ENCODE measurements around the gene GALNT5. TPM values are rescaled to one million over a fixed set of nuclear protein-coding genes. Genes with fewer than 3 reads are reported as not detected.

Gene GALNT5
- total and polyA plus RNA-seq, 10 of the 15 experiments (the other 5 are each of a cell fraction or from before 2014, with no cell fraction given), result under 0.01 to 0.25 (median 0.03) TPM; not detected in 4

DNA sequence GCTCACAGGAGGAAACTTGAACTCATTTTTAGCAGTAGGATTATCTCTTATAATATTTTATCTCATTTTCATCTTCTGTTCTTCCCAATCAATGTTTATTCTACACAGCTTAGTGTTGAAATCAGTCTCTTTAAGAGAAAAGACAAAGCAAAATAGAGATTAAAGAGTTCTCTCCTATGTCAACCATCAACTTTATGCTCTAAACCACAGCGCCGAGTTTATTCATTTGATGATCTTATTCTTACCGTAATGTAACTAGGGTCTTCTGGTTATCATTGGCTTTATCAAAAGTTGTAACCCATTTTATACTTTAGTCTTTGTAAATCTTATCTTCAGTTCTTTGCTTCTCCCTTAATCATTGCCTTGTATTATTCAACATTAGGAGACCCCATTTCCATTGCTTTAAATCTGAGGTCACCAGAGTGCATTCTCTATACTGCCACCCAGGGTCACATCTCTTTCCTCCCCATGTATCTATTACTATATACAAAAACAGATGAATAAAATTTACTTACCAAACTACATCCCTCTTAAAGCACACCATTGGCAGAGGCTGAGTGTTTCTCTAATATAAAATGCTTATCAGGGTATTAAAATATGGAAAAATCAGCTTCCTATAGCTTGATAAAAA lies 90.9 kb downstream of the GALNT5 start (continued):
- TF ChIP-seq NFYB (IDR thresholded peaks at IDR 0.05; ENCODE audit: insufficient read depth, low read depth, low read length), result no peak
- no peak for TF ChIP-seq FOS (IDR thresholded peaks at IDR 0.05; ENCODE audit: borderline replicate concordance, extremely low read depth, insufficient read length)
- TF ChIP-seq CREM (IDR thresholded peaks at IDR 0.05; ENCODE audit: low read depth), result no peak
- TF ChIP-seq BRCA1 (IDR thresholded peaks at IDR 0.05; ENCODE audit: low read depth, low read length), result no peak
- TF ChIP-seq, protein P1, sequence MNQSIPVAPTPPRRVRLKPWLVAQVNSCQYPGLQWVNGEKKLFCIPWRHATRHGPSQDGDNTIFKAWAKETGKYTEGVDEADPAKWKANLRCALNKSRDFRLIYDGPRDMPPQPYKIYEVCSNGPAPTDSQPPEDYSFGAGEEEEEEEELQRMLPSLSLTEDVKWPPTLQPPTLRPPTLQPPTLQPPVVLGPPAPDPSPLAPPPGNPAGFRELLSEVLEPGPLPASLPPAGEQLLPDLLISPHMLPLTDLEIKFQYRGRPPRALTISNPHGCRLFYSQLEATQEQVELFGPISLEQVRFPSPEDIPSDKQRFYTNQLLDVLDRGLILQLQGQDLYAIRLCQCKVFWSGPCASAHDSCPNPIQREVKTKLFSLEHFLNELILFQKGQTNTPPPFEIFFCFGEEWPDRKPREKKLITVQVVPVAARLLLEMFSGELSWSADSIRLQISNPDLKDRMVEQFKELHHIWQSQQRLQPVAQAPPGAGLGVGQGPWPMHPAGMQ (IDR thresholded peaks at IDR 0.05; ENCODE audit: borderline replicate concordance), result no peak
- no peak for TF ChIP-seq SRF (IDR thresholded peaks at IDR 0.05; ENCODE audit: low read depth in 2 of 2, low read length in 2 of 2)

DNA sequence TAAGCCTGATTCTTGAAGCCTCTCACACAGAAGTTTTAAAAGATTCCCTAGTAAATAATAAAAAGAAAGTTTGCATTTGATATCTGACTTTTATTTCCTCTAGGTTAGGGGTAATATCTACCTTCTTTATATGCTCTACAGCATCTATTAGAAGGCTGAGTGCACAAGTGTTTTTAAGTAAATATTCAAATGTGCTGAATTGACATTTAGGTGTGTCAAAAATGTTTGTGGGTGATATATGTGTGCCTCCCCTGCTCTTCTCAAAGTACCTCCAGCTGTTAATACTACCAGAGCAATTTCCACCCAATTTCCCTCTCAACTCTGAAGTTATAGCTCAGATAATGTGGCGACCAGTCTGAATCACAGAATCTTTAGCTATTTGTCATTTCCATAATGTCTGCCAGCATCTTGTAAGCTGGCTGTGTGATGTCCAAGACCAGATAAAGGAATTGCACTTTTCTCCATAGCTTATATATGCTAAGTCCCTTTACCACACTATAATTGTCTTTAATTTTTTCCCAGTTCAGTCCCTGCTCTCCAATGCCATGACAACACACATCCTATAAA lies 92.5 kb downstream of the GALNT5 start:
- FAIRE-seq (no peak), ATAC-seq (no peak), DNase-seq (ENCODE audit: low read depth, low spot score) (no peak)
- no peak overlapping the region for H2AFZ ChIP-seq (ENCODE audit: control insufficient read depth, low read depth, low read length)
- ChIA-PET SMC1A (ENCODE audit: uncharacterized antibody, unreplicated experiment) (interaction anchor here (0.7 to 1.7 kb wide), 9 partner anchors 9 to 140 kb away, joined by 3 to 4 read pairs (median 3); no protein-coding TSS in a partner anchor), RAD21 (ENCODE audit: unreplicated experiment) (interaction anchor here (0.8 to 1.5 kb wide), 5 partner anchors 14 to 141 kb away, joined by 3 to 6 read pairs (median 3); no protein-coding TSS in a partner anchor), POLR2A (interaction anchor here (0.9 to 1.0 kb wide), 3 partner anchors 14 to 63 kb away, joined by 3 read pairs; no protein-coding TSS in a partner anchor), CTCF (interaction anchor here (0.6 to 2.4 kb wide), 6 partner anchors 10 to 587 kb away, joined by 3 to 35 read pairs (median 4); no protein-coding TSS in a partner anchor)
- no peak overlapping the region for H3K27ac ChIP-seq (ENCODE audit: control insufficient read depth, insufficient read depth)
- no peaks in the 10 kb centered on the region for H3K27me3 ChIP-seq (replicated peaks in 1 of 2; ENCODE audit: control insufficient read depth in 2 of 2, insufficient read depth in 2 of 2, low read length in 1 of 2)
- intact Hi-C loops (cut with micrococcal nuclease; ENCODE audit: unreplicated experiment), result no loop called here
- no peaks in the 10 kb centered on the region for H3K36me3 ChIP-seq (ENCODE audit: control insufficient read depth in 2 of 2, insufficient read depth in 2 of 2, low read length in 1 of 2)
- in situ Hi-C loops (cut with MboI), result no loop called here
- no peaks in the 10 kb centered on the region for H3K79me2 ChIP-seq (ENCODE audit: control insufficient read depth, insufficient read depth, low read length)
- no peak overlapping the region for H3K9ac ChIP-seq (ENCODE audit: control insufficient read depth, insufficient read depth, low read length)
- no peaks in the 10 kb centered on the region for H3K4me1 ChIP-seq (ENCODE audit: control insufficient read depth, insufficient read depth, low read length)
- WGBS (ENCODE audit: insufficient coverage, insufficient replicate concordance, low lambda C conversion rate, missing lambda C conversion rate), result 88% methylated on average over 1 of the region's 1 CpG
- no peak overlapping the region for H3K4me2 ChIP-seq (ENCODE audit: control insufficient read depth, insufficient read depth)
- H3K4me3 ChIP-seq, result no peak overlapping the region
- H4K20me1 ChIP-seq (ENCODE audit: control insufficient read depth, insufficient read depth), result no peaks in the 10 kb centered on the region
- BruUV-seq (replicated peaks), result no TSS peak
- H3K9me3 ChIP-seq (replicated peaks; ENCODE audit: control insufficient read depth, insufficient read depth, low read length), result peaks cover 7% of the 10 kb centered on the region; the same call in 2 of the 3 replicates
- no peak for TF ChIP-seq SMC3 (IDR thresholded peaks at IDR 0.05; ENCODE audit: borderline replicate concordance, low read length)
- no peak for TF ChIP-seq ZNF207 (IDR thresholded peaks at IDR 0.05; ENCODE audit: borderline replicate concordance)
- no peak for TF ChIP-seq POLR2AphosphoS5 (IDR thresholded peaks at IDR 0.05; ENCODE audit: low read length)
- TF ChIP-seq, protein P2, sequence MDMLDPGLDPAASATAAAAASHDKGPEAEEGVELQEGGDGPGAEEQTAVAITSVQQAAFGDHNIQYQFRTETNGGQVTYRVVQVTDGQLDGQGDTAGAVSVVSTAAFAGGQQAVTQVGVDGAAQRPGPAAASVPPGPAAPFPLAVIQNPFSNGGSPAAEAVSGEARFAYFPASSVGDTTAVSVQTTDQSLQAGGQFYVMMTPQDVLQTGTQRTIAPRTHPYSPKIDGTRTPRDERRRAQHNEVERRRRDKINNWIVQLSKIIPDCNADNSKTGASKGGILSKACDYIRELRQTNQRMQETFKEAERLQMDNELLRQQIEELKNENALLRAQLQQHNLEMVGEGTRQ (IDR thresholded peaks at IDR 0.05; ENCODE audit: borderline replicate concordance, low read depth, low read length), result no peak
- TF ChIP-seq, protein P3, sequence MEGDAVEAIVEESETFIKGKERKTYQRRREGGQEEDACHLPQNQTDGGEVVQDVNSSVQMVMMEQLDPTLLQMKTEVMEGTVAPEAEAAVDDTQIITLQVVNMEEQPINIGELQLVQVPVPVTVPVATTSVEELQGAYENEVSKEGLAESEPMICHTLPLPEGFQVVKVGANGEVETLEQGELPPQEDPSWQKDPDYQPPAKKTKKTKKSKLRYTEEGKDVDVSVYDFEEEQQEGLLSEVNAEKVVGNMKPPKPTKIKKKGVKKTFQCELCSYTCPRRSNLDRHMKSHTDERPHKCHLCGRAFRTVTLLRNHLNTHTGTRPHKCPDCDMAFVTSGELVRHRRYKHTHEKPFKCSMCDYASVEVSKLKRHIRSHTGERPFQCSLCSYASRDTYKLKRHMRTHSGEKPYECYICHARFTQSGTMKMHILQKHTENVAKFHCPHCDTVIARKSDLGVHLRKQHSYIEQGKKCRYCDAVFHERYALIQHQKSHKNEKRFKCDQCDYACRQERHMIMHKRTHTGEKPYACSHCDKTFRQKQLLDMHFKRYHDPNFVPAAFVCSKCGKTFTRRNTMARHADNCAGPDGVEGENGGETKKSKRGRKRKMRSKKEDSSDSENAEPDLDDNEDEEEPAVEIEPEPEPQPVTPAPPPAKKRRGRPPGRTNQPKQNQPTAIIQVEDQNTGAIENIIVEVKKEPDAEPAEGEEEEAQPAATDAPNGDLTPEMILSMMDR (IDR thresholded peaks at IDR 0.05 in 2 of 3, conservative IDR thresholded peaks at IDR 0.05 in 1 of 3; ENCODE audit: control insufficient read depth in 2 of 3, extremely low read depth in 1 of 3, insufficient read depth in 1 of 3, low read depth in 3 of 3, low read length in 3 of 3), result no peak
- no peak for TF ChIP-seq NR2F1 (conservative IDR thresholded peaks at IDR 0.05)
- TF ChIP-seq CBFB (IDR thresholded peaks at IDR 0.05; ENCODE audit: low read depth), result no peak
- TF ChIP-seq, protein P4, sequence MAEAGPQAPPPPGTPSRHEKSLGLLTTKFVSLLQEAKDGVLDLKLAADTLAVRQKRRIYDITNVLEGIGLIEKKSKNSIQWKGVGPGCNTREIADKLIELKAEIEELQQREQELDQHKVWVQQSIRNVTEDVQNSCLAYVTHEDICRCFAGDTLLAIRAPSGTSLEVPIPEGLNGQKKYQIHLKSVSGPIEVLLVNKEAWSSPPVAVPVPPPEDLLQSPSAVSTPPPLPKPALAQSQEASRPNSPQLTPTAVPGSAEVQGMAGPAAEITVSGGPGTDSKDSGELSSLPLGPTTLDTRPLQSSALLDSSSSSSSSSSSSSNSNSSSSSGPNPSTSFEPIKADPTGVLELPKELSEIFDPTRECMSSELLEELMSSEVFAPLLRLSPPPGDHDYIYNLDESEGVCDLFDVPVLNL (IDR thresholded peaks at IDR 0.05; ENCODE audit: low read depth, low read length), result no peak
- TF ChIP-seq CEBPB (IDR thresholded peaks at IDR 0.05; ENCODE audit: borderline replicate concordance in 1 of 2, low read depth in 2 of 2, low read length in 2 of 2), result no peak
- no peak for TF ChIP-seq NFXL1 (IDR thresholded peaks at IDR 0.05; ENCODE audit: borderline replicate concordance)
- TF ChIP-seq MTA2 (IDR thresholded peaks at IDR 0.05; ENCODE audit: low read depth), result no peak

All from GM12878 (cell line).